NB4 (cell line): ENCODE results near the gene PLEKHG3.

Experiments used
- POLR2A ChIP-seq: IDR thresholded peaks from 2 replicates; pipeline ENCODE4 v1.6.1; 2011; ENCODE audit warnings: mild to moderate bottlenecking; ENCODE audit not compliant: insufficient read length; ENCODE audit errors: extremely low read depth
- TF ChIP-seq, protein P1 (sequence below): IDR thresholded peaks from 2 replicates; pipeline ENCODE4 v1.6.1; 2011; ENCODE audit warnings: low read depth, low read length

DNA sequence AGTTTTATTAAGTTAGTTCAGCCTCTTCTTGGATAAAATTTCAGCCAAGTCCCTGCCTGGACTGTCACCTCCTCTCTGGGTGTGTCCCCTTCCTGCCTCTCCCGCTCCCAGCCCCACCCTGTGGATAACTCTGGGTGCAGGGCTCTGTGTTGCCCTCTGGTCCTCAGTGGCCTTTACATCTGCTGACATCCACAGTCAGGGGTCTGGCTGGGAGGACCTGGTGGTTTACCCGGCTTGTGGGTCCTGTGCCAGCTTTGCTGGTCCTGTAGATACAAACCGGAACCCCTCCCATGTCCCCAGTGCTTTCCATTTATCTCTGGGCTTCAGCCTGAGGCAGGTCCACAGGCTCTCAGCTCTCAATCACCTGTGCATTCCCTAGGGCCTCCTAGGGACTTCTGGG lies 28.9 kb upstream of the PLEKHG3 start:
- TF ChIP-seq POLR2A, result no peak
- TF ChIP-seq, protein P1, sequence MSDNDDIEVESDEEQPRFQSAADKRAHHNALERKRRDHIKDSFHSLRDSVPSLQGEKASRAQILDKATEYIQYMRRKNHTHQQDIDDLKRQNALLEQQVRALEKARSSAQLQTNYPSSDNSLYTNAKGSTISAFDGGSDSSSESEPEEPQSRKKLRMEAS, result no peak
